HG03432 (cell line): ENCODE data around the gene TREH.
"Not testable (repeated sequence)": the region's sequence is repeated elsewhere in the genome, so short reads cannot be mapped to it uniquely, and the experiment has no call there.

Experiments used
- ATAC-seq: cut with Tn5 transposase; IDR thresholded peaks from one replicate; pipeline ENCODE4 v1.9.1; 2021; ENCODE audit warnings: mild to moderate bottlenecking, moderate library complexity; ENCODE audit not compliant: unreplicated experiment

The TREH gene

GRCh38 chr11:118615282-118615975 is 64.0 kb downstream of the TREH start:
- no peak for ATAC-seq

DNA sequence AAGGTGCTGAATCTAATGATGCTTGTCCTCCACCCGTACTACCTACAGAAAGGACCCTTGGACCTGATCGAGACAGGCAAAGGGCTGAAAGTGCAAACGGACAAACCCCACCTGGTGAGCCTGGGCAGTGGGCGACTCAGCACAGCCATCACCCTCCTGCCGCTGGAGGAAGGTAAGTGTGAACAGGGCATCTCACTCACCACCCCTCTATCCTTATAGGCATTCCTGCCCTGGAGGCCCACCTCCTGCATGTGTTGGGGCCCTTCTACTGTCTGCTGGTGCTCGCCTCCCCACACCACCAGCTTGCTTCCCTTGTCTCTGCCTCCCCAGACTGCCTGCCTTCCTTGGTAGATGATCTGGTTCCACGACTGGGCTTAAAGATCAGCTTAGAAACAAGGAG is 64.9 kb downstream of the TREH start:
- ATAC-seq = no peak

DNA sequence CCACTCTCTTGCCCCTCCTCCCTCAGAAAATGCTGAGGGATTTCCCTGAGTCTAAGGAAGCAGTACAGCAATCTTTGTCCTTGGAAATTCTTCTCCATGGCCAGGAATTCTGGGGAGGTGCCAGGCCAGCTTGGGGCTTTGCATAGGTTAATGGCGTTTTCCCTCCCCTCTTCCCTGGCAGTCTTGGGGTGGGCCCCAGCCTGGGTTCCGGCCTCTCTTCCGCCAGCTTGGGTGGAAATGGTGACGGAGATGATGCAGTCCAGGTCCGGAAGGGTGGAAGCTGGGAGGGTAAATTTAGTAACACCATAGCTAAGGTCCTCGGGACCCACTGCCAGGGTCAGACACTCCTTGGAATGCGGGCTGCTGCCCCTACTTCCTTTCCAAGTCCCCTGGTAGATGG is 67.1 kb downstream of the TREH start:
- ATAC-seq = no peak

GRCh38 chr11:118611433-118611795 is 68.0 kb downstream of the TREH start:
- ATAC-seq = not testable (repeated sequence)

- peak; percentile 56 for ATAC-seq
These were observed 68.5 kb downstream of the TREH start for GRCh38 chr11:118610773-118611432.

DNA sequence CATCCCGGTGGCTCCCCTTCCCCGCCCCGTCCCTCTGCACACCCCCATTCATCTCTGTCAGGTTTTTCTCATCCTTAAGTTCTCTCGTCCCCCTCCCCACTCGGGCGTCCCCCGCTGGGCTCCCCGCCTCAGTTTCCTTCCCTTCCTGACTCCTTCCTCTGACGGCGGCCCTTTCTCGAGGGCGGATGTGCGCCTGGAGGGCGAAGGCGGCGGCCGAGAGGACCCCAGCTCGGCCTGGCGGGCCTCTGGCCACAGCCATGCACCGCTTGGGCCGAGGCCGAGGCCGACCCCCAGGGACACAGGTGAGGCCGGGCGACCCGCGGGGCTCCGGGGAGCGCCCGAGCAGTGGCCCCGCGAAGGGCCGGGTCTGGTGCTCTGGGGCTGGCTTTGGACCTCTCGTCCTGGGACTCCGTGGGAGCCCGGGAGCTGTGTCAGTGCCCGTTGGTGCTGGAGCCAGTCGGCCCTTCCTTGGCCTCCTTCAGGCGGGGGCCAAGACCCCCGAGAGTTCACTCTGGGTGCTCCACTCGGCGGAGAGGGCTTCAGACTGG is 69.2 kb downstream of the TREH start:
- ATAC-seq = peak; percentile 7

DNA sequence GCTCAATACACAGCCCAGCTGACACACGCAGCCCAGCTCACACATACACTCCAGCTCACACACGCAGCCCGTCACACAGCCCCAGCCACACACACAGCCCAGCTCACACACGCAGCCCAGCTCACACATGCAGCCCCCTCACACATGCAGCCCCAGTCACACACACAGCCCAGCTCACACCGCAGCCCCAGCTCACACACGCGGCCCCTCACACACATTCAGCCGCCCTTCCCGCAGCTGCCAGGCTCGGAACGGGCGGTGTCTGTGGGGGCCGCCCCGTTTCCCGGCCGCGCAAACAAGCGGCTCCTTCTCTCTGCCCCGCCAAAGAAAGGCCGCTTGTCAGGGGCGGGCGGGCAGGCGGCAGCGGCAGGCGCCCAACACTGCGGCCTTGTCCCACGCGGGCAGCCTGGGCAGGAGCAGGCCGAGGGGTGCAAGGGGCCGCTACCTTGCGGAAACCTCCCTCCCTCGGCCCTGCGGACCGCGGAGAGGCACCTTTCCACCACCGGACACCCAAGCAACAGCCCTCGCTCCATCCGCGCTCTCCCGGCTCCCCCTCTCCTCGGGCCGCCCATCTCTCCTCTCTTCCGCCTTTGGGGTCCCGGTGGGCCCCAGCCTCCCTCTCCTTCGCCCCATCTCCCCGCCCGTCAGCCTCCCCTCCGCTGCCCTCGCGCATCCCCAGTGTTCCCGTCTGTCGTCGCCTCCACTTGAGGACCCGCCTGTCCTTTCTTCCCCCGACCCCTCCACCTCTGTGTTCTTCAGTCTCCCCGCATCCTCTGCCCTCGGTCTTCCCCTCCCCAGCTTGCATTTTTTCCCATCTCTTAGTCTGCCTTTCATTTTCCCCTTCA is 69.8 kb downstream of the TREH start:
- no peak for ATAC-seq

- ATAC-seq = no peak
These were observed 70.9 kb downstream of the TREH start for GRCh38 chr11:118608360-118609227.

GRCh38 chr11:118607401-118608359 is 71.8 kb downstream of the TREH start, which contains the start of gene PHLDB1:
TSS of gene PHLDB1 (plus strand) at chr11:118607615. CDS start at chr11:118613837, 6,222 bp downstream.
- no peak for ATAC-seq
